ENCODE data around the gene CDK18. TPM values are rescaled to one million over a fixed set of nuclear protein-coding genes. Genes with fewer than 3 reads are reported as not detected.
"Not testable (repeated sequence)": the region's sequence is repeated elsewhere in the genome, so short reads cannot be mapped to it uniquely, and the experiment has no call there.

Gene CDK18
- polyA plus RNA-seq (ENCODE audit: insufficient read length in 4 of 4): 10 to 100 TPM; 20.1 to 34.5 (median 25.5) TPM

DNA sequence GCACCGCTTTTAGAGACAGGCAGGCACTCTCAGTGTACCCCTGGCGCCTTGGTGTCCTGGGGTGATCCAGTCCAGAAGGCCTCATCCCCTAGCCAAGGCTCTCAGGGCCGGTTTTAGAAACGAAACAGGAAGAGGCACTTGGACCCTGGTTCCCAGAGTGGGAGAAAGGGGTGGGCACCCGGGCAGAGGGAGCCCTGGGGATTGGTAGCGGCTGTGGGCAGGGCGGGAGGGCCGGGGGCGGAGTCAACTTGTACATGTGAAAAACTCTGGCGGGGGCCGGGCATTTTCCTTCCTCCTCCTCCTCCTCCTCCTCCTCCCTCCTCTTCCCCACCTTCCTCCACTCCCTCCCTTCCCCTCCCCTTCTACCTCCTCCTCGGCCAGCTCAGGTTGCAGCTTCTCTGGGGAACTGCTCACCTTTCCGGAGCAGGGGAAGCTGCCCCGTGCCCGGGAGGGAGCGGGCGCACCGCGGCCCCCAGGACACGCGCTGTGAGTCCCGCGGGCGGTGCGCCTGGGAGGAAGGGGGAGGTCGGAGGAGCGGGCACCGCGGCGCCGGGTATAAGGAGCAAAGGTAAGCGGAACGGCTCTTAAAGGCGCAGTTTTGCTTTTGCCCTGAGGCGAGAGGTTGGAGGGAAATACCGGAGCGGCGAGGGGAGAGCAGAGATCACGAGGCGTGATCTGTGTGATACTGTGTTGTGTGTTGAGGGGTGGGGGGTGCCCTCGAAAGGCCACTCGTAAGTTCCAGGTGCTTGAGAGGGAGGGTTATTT is at the start of gene CDK18:
CDK18 (plus strand) TSS at position 359 of the 765 bp plus-strand sequence. CDS start 18,499 bp downstream, outside the sequence.
- peak; percentile 58 to 80 (median 70) for DNase-seq (ENCODE audit: low read depth in 4 of 4, low spot score in 3 of 4)

DNA sequence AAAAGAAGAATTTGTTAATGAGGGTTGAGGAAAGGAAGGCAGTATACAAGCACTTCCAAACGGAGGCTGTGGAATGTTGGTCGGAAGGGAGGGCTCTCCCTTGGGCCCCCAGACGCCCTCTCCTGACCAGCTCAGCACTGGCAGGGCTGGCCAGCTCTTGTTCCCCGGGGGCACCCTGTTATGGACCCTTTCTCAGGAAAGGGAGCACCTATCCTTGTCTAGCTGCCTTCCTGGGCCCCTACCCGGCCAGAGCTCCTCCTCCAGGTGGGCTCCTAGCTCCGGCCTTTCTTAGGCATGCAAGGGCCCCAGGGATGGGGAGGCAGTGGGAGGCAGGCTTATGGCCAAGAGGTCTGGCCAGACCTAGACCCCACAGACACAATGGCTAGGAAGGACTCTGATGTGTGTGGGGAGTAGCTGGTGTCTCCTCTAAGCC is 49.5 kb upstream of the CDK18 start:
- DNase-seq (ENCODE audit: low read depth in 4 of 4, low spot score in 3 of 4): no peak

DNA sequence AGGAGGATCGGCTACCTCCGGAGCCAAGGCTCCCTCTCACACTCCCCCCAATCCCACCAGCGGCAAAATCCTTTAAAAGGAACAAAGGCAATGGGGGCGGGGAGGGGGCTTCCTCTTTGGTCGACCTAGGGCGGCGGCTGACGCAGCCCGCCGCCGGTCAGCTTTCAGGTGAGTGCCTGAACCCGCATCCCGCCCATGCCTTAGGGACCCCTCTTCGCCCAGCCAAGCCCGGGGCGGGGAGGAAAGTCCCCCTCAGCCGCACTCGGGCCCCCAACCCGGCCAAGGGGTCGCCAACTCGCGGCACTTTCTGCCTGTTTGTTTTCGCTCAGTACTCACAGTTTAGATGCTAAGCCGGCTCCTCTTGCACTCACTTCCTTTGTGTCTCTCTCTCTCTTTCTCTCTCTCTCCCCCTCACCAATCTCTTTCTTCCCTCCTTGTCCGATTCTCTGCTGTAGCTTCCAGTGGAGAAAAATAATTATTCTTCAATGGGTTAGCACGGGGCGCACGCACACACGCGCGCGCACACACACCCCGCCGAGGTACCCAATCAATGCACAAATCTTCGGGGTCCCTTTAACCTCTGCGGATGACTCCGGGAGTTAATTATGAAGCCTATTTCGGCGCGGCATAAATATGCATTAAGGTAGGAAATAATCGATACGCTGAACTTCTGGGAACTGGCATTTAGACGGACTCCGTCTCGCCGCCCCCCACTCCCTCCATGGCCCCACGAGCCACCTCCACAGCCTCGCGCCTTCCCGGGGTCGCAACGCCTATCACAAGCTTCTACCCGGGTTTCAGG is 48.7 kb upstream of the CDK18 start, which contains the start of gene BLACAT1:
BLACAT1 (minus strand) TSS at position 465 of the 802 bp plus-strand sequence.
- DNase-seq (ENCODE audit: low read depth in 4 of 4, low spot score in 3 of 4): no peak

DNA sequence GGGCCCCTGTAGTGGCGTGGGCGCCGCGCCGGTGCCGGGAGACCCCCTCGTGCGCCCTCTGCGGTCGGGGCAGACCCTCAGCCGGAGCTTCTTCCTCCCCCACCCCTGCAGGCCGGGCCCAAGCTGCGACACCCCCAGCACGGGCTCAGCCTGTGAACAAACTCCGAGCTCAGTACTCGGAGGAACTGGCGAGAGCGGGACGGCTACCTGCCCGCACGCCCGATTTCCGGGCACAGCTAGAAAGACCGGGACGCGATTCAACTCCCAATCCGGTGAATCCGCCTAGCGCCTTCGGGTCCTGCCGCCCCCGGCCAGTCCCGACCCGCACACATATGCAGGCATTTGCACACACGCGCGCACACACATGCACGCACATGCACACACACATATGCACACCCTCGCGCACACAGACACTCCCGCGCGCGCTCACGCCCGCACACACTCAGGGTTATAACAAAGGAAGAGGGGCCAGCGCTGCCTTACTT is 48.0 kb upstream of the CDK18 start:
- no peak for DNase-seq (ENCODE audit: low read depth in 4 of 4, low spot score in 3 of 4)

DNA sequence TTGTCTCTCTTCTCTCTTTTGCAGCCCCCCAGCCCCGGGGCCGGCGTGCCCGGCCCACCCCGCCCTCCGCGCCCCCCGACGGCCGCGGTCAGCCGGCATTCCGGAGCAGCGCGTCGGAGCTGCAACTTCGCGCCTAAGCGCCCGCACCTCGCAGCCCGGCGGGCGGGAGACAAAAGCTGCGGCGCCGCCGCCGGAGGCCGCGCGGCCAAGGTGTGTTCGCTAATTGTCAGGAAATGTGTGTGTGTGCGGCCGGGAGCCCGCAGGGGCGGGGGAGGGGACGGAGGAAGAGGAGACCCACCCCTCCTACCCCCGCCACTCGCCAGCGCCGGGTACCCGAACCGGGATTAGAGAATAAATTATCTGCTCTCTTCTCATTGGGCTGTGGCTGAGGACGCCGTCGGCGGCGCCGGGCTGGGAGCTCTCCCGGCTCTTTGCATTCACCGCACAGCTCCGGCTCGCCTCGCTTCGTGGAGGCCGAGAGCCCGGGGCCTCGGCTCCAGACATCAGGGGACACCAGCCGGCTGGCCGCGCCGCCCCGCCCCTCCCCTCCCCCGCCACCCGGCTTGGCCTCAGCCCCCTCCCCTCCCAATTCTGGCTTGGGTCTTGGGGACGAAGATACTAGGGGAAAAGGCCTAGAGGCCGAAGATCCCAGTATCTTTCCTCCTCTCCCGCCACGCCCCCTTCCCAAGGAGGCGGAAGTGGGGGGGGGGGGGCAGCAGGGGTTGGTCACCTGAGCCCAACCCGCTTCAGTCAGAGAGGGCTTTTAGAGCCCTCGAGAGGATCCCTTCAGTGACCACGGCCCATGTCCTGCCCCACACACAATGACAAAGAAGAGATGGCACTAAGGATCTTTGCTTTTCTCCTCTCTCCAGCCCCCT is 47.4 kb upstream of the CDK18 start:
- no peak for DNase-seq (ENCODE audit: low read depth in 4 of 4, low spot score in 3 of 4)

DNA sequence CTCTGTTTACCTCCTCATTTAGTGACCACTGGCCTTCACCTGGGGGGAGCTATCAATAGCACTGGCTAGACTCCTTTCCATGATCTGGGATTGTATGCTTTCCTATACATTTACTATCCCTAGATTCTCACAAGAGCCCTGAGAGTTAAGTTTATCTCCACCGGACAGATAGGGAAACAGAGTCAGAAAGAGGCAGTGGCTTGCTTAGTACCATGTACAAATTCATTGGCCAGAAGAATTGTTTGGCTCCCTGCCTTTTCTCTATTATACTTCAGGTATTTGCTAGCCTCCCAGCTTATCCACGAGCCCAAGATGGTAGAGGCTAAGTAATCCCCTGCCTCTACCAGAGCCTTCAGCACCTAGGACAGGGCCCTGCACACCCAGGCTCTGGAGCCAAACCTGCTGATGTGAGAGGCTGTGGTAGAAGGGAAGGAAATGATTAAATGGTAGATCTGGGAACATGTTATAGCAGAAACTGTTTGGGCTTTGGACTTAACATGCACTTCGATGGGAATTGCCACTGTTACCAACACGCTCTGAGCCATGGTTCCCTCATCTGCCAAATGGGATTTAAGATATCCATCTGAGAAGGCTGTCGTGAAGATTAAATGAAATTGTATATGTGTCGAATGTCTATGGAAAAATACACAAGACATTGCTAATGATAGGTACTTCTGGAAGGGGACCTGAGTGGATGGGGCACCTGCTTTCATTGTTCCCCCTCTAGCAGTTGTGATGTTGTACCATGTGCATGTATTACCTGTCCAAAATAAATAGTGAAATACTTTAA is 45.5 kb upstream of the CDK18 start:
- DNase-seq (ENCODE audit: low read depth in 4 of 4, low spot score in 3 of 4): peak in 1 of 4 donors; percentile 51

DNA sequence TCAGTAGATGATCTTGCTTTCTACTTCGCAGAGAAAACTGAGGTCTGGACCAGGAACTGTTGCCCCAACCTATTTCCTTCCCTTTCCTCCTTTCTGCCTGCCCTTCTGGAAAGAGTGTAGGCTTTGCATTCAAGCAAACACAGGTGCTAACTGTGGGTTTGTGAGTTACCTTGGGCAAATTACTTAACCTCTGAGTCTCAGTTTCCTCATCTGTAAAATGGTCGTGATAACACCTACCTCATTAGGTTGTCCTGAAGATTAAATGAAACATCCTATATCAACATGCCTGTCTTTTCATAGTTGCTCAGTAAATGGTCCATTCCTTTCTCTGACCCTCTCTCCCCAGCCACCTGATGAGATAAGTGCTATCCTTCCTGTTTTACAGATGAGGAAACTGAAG is 39.1 kb upstream of the CDK18 start:
- no peak for DNase-seq (ENCODE audit: low read depth in 4 of 4, low spot score in 3 of 4)

DNA sequence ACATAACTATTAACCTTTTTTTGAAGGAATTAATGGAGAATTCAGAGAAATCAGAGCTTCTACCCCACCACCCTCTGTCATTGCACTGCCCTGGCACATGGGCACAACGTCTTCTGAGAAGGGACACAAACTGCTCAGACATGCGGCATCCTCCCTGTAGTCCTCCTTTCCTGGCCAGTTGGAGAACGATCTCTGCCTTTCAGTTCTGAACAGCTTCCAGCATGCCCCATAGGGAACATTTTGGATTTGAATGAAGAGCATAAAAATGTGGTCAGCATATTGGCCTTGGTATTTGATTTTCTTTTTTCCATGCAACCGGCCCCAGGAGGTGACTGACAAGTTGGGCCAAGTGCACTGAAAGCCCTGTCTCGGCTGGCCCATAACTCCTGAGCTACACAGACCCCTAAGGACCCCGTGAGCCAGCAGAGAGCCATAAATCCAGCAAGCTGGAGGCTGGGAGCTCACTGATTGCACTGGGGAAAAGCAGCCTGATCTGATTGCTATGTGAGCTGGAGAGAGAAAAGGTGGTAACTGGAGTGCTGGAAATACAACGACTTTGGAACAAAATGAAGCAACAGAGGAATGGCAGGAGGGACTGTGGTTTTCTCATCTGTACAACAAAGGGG is 37.8 kb upstream of the CDK18 start:
- DNase-seq (ENCODE audit: low read depth in 4 of 4, low spot score in 3 of 4): no peak

DNA sequence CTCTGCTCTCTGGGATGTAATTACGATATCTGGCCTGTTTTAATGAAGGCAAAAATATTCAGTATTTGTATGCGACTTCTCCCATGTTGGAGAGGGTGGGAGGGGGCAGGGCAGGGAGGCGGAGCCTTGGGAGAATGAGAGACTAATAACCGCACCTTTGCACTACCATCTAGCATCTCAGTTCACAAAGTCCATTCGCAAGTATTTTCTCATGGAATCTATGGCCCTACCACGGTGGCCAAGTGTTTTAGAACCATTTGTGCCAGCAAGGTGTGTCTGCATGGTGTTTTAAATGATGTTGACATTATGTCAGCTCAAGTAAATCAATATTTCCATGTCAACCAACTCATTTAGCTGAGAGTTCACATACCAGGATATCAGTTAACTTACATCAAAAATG is 34.3 kb upstream of the CDK18 start:
- no peak for DNase-seq (ENCODE audit: low read depth in 4 of 4, low spot score in 3 of 4)

DNA sequence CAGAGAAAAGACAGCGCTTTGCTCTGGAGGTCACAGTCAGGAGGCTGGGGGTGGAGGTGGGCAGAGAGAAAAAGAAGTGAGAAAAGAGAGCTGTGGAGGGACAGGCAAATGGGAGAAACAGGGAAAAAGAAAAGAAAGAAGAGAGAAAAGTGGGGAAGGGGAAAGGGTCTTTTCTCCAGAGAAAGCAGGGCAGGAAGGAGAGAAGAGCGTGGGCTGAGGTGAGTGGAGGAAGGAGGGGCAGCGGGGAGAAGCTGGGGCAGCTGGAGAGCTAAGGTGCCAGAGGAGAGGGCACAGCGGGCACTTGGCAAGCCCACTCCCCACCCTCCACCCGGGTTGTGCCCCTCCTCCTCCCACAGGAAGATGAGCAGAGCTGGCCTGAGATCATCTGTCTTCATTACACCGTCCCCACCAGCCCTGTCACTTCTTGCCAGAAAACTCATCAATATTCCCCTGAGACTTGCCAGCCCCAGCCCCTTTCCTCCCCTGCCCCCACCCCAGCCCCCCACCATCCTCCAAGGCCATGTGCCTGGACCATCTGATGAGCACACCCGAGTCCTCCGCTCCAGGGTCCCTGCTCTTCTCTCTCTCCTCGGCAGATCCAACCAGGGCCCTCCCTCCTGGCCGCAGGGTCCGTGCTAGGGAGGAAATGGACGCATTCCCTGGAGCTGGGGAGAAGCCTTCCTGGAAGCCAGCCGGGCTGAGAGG is 31.6 kb upstream of the CDK18 start:
- no peak for DNase-seq (ENCODE audit: low read depth in 4 of 4, low spot score in 3 of 4)

DNA sequence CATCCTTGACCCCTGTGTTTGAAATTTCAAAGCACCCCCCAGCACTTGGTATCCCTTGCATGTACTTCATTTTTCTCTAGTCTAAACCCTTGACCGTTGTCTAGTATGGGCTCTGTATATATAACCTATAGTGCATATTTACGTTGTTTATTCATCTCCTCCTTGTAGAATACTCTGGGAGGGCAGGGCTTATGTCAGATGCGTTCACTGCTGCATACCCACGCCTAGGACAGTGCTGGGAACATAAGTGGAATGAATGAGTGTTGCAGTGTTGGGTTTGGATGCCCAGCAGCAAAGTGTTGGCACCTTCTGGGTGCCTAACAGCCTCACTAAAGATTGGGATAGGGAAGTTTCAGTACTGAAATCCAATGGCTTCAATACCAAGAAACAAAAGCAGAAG is 31.0 kb upstream of the CDK18 start:
- no peak for DNase-seq (ENCODE audit: low read depth in 4 of 4, low spot score in 3 of 4)

DNA sequence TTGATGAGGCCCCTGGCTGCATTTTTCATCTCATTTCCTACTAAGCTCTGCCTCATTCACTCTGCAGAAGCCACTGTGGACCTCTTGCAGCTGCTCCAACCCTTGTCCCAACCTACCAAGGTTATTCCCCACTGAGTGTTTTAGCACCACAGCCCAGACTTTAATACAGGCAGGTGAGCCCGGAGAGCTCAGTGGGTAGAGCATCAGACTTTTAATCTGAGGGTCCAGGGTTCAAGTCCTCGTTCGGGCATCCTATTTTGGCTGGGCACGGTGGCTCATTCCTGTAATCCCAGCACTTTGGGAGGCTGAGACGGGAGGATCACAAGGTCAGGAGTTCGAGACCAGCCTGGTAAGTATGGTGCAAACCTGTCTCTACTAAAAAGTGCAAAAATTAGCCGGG is 30.5 kb upstream of the CDK18 start:
- no peak for DNase-seq (ENCODE audit: low read depth in 4 of 4, low spot score in 3 of 4)

DNA sequence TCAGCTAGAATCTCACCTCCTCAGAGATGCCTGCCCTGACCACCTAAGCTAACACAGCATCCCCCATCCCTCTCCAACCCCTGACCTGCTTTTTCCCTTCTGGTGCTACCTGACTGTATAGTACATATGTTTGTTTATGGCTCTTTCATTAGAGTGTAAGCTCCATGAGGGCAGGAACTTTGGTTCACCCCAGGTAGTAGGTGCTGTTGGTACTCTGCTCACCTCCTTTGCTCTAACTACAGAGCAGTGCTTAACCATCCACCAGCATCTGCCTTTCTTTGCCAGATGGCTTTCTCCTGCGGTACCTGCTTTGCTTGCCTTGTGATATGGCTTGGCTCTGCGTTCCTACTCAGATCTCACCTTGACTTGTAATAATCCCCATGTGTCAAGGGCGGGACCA is 29.9 kb upstream of the CDK18 start:
- no peak for DNase-seq (ENCODE audit: low read depth in 4 of 4, low spot score in 3 of 4)

DNA sequence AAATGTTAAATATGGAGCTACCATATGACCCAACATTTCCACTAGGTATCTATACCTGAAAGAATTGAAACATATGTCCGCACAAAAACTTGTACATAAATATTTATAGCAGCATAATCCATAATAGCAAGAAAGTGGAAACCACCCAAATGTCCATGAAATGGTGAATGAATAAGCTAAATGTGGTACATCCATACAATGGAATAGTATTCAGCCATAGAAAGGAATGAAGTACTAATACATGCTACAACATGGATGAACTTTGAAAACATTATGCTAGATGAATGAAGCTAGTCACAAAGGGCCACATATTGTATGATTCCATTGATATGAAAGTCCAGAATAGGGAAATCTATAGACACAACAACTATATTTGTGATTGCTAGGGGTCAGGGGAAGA is 28.6 kb upstream of the CDK18 start:
- DNase-seq (ENCODE audit: low read depth in 4 of 4, low spot score in 3 of 4): no peak

DNA sequence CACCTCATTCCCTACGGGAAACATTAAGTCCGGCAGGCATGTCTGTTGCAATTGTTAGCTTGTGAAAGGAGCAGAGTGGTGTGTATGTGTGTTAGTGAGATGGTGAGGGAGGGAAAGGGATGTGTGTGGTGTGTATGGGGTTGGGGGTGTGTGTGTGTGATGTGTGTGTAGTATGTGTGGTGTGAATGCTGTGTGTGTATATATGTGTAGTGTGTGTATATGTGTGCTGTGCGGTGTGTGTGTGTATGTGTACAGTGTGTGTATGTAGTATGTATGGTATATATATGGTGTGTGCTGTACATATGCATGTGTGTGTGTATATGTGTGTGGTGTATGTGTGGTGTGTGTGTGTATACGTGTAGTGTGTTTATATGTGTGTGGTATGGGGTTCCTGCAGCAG is 27.8 kb upstream of the CDK18 start:
- no peak for DNase-seq (ENCODE audit: low read depth in 4 of 4, low spot score in 3 of 4)

DNA sequence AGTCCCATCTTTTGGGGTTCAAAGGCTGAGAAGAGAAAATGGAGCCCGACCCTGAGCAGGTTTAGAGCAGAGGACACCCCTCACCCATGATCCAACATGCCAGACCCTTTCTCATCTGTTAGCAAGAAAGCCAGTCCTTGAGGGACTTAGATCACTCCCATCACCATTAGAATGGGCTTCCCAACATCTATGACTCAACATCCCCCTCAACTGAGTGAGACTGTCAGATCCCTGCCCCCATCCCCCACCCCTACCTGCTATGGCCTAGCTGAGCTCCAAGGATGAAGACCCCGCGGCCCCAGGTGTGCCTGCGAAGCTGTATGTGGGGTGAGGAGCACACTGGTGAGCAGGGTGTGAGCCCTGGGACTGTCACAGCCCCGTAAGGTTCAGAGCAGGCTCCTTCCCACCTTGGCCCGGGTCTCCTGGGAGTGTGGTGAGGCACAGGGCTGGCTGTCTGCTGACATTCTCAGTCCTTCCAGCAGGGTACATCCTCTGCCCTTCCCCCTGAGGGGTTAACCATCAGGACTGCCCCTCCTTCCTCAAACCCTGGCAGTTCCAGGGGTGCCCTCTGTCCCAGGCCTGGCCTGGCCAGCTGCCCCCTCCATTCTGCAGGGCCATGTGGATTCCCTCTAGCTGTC is 27.2 kb upstream of the CDK18 start:
- no peak for DNase-seq (ENCODE audit: low read depth in 4 of 4, low spot score in 3 of 4)

DNA sequence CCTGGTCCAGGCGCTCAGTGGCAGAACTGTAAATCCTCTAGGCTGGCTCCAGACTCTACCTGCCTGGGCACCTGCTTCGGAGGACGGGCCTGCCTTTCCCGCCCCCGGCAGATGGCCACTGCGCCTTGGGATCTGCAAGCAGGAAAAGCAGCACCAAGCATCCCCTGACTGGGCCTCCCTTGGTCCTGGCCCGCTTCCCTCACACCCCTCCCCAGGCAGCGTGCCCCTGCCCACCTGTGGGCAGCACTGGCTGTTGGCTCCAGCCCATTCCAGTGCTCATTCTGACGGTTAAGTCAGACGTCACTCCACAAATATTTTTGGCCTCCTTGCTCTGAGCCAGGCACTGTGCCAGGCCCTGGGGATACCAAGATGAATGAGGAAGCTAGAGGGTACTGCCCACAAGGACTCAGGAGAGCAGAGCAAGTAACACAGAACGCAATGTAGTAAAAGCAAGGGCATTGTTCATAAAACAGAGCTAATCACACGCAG is 26.7 kb upstream of the CDK18 start:
- DNase-seq (ENCODE audit: low read depth in 4 of 4, low spot score in 3 of 4): no peak

DNA sequence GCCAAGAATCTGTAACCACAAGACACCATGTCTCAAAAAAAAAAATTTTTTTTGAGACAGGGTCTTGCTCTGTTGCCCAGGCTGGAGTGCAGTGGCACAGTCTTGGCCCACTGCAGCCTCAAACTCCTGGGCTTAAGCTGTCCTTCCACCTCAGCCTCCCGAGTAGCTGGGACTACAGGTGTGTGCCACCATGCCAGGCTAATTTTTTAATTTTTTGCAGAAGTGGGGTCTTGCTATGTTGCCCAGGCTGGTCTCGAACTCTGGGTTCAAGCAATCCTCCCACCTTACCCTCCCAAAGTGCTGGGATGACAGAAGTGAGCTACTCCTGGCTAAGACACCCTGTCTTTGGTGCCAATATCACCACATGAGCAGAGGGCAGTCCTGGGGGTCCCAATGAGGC is 25.5 kb upstream of the CDK18 start:
- DNase-seq (ENCODE audit: low read depth in 4 of 4, low spot score in 3 of 4): not testable (repeated sequence)

Data from right renal pelvis (tissue), 4 donors.